Nephron (organoid): ENCODE data around the gene CELF2.

Experiments
- H3K27ac Mint-ChIP-seq, 3 experiments: 2 replicates each; pipeline ENCODE4 v1.8.0; 2020; ENCODE audit warnings: mixed read lengths in 3 of 3, mild to moderate bottlenecking in 2 of 3, moderate library complexity in 1 of 3
- H3K27me3 Mint-ChIP-seq: 2 replicates; pipeline ENCODE4 v1.8.0; 2021; ENCODE audit warnings: low read depth, mild to moderate bottlenecking, moderate library complexity, mixed read lengths
- H3K36me3 Mint-ChIP-seq: 2 replicates; pipeline ENCODE4 v1.8.0; 2020; ENCODE audit warnings: low read depth, mixed read lengths
- H3K4me1 Mint-ChIP-seq: 2 replicates; pipeline ENCODE4 v1.8.0; 2020; ENCODE audit warnings: mixed read lengths
- H3K4me3 Mint-ChIP-seq, 3 experiments: 2 replicates each; pipeline ENCODE4 v1.8.0; 2020; ENCODE audit warnings: mild to moderate bottlenecking in 3 of 3, mixed read lengths in 3 of 3, moderate library complexity in 2 of 3
- H3K9me3 Mint-ChIP-seq: 2 replicates; pipeline ENCODE4 v1.8.0; 2020; ENCODE audit warnings: mixed read lengths
- CTCF ChIP-seq, 3 experiments: fragments of 200-600 bp; sonication (generic); IDR thresholded peaks; one replicate each; pipeline ENCODE4 v1.5.0; 2021; ENCODE audit warnings: antibody characterized with exemption in 3 of 3; ENCODE audit not compliant: unreplicated experiment in 3 of 3

CELF2 gene

GRCh38 chr10:11020548-11020942, 2.9 kb downstream of the CELF2 start:
- peaks cover 3% of the 10 kb centered on the region for H3K36me3 Mint-ChIP-seq
- peaks cover 32% of the 10 kb centered on the region for H3K4me1 Mint-ChIP-seq
- H3K27me3 Mint-ChIP-seq = peaks cover 50% of the 10 kb centered on the region
- TF ChIP-seq CTCF (IDR thresholded peaks at IDR 0.05; ENCODE audit: unreplicated experiment in 3 of 3) = no peak
- H3K27ac Mint-ChIP-seq = peak overlapping the region in 2 of 3 experiments; percentile 26 to 47
- H3K9me3 Mint-ChIP-seq = no peaks in the 10 kb centered on the region
- peak overlapping the region; percentile 80 to 88 (median 86) for H3K4me3 Mint-ChIP-seq

GRCh38 chr10:11022213-11022612, 4.5 kb downstream of the CELF2 start:
- peaks cover 48% of the 10 kb centered on the region for H3K4me1 Mint-ChIP-seq
- no peaks in the 10 kb centered on the region for H3K9me3 Mint-ChIP-seq
- no peak overlapping the region for H3K27ac Mint-ChIP-seq
- no peak for TF ChIP-seq CTCF (IDR thresholded peaks at IDR 0.05; ENCODE audit: unreplicated experiment in 3 of 3)
- peak overlapping the region in 2 of 3 experiments; percentile 7 to 55 for H3K4me3 Mint-ChIP-seq
- peaks cover 3% of the 10 kb centered on the region for H3K36me3 Mint-ChIP-seq
- H3K27me3 Mint-ChIP-seq = peaks cover 41% of the 10 kb centered on the region

DNA sequence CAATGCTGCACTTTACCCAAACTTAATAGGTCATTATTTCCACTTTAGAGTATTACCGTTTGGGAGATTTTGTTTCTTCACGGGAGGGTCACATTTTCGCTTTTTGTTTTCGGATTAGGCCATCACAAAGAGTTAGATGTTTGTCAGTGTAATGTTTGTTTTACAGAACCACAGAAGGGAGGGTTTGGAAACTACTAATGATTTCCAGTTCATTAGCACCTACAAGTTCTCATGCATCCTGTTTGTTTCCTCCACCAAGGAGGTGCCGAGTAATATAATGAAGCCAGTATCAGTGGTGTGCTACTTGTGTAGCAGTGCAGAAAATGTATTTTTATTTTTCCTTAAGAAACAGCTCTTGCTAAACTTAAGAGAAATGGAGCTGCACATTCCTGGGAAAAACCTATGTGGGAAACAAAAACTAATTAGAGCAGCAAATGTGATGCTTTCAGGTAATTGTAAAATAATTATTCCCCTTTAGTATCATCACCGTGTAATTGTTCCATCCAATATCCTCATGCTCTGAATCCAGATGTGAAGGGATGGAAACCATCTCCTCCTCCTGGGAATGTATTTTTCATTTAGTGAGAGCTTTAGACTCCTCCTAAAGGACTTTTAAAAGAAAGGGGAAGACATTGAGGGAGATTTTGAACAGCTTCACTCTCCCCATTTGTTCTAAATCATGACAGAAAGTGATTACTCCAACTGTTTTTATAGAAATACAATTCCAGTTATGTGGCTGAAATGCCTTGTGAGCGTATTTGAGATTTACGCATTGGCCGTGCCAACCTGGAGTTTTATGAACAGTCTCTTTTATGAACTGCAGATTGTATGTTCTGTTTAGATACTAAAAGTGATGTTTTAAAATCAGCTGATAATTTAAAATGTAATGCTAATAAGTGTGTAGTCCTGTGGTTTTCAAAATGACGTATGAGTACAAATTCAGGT, 5.6 kb downstream of the CELF2 start:
- H3K9me3 Mint-ChIP-seq = no peaks in the 10 kb centered on the region
- peaks cover 3% of the 10 kb centered on the region for H3K36me3 Mint-ChIP-seq
- peak overlapping the region in 2 of 3 experiments; percentile 9 to 30 for H3K27ac Mint-ChIP-seq
- peak overlapping the region in 2 of 3 experiments; percentile 16 to 59 for H3K4me3 Mint-ChIP-seq
- no peak for TF ChIP-seq CTCF (IDR thresholded peaks at IDR 0.05; ENCODE audit: unreplicated experiment in 3 of 3)
- peaks cover 56% of the 10 kb centered on the region for H3K4me1 Mint-ChIP-seq
- peaks cover 38% of the 10 kb centered on the region for H3K27me3 Mint-ChIP-seq

DNA sequence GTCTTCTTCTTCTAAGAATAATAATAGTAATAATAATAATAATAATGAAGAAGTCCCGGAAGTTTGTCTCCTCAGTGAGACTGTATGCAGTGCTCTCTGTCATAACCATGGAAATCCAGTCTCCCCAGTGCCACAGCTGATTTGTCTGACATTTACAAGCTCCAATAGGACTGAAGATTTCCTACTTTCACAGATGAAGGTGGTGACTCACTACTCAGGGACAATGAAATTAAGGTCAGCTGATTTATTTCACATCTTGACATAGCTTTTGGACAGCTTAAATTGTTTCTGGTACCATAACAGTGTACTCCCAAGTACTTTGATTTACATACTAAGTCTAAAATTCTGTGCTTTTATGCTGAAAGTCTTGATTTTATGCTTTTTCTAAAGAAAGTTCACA, 6.9 kb downstream of the CELF2 start:
- H3K4me3 Mint-ChIP-seq = no peak overlapping the region
- H3K27me3 Mint-ChIP-seq = peaks cover 30% of the 10 kb centered on the region
- no peak for TF ChIP-seq CTCF (IDR thresholded peaks at IDR 0.05; ENCODE audit: unreplicated experiment in 3 of 3)
- peaks cover 3% of the 10 kb centered on the region for H3K36me3 Mint-ChIP-seq
- no peaks in the 10 kb centered on the region for H3K9me3 Mint-ChIP-seq
- H3K4me1 Mint-ChIP-seq = peaks cover 66% of the 10 kb centered on the region
- H3K27ac Mint-ChIP-seq = peak overlapping the region in 1 of 3 experiments; percentile 8

DNA sequence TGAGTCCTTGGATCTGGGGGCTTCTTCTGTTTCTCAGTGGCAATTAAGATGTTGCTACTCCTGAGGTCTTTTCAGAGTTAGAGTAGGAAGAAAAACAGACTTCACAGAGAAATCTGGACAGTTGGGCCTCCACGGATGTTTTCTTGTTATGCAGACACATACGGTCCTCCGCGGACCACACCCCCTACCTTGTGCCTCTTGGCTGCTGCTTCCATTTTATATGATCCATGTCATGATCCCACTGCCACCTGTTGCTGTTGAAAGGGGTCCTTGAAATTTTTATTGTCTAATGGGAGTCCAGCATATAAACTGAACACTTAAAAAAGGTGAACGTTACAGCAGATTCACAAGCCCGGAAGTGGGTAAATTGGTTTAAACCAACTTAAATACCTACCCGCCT, 8.3 kb downstream of the CELF2 start:
- Mint-ChIP-seq H3K4me1 (peaks cover 71% of the 10 kb centered on the region), H3K27me3 (peaks cover 25% of the 10 kb centered on the region), H3K9me3 (no peaks in the 10 kb centered on the region), H3K27ac (peak overlapping the region in 2 of 3 experiments; percentile 24 to 65), H3K36me3 (peaks cover 3% of the 10 kb centered on the region), H3K4me3 (peak overlapping the region in 1 of 3 experiments; percentile 66)
- TF ChIP-seq CTCF (IDR thresholded peaks at IDR 0.05; ENCODE audit: unreplicated experiment in 3 of 3) = no peak
